ENCODE measurements around the gene MRPL55.

- TF ChIP-seq, protein P1, sequence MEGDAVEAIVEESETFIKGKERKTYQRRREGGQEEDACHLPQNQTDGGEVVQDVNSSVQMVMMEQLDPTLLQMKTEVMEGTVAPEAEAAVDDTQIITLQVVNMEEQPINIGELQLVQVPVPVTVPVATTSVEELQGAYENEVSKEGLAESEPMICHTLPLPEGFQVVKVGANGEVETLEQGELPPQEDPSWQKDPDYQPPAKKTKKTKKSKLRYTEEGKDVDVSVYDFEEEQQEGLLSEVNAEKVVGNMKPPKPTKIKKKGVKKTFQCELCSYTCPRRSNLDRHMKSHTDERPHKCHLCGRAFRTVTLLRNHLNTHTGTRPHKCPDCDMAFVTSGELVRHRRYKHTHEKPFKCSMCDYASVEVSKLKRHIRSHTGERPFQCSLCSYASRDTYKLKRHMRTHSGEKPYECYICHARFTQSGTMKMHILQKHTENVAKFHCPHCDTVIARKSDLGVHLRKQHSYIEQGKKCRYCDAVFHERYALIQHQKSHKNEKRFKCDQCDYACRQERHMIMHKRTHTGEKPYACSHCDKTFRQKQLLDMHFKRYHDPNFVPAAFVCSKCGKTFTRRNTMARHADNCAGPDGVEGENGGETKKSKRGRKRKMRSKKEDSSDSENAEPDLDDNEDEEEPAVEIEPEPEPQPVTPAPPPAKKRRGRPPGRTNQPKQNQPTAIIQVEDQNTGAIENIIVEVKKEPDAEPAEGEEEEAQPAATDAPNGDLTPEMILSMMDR (IDR thresholded peaks at IDR 0.05): no peak
- no peak for TF ChIP-seq POLR2AphosphoS5 (IDR thresholded peaks at IDR 0.05)
- TF ChIP-seq POLR2A (IDR thresholded peaks at IDR 0.05): no peak
- no peak for TF ChIP-seq EP300 (IDR thresholded peaks at IDR 0.05)
Observed at GRCh38 chr1:228095938-228096337, 13.2 kb downstream of the MRPL55 start.

Data from suprapubic skin (tissue), 4 donors.